AG04450 (cell line): ENCODE data around the gene RTN4RL2. TPM values are rescaled to one million over a fixed set of nuclear protein-coding genes. Genes with fewer than 3 reads are reported as not detected.
A peak's percentile ranks its signal among the peaks of the same experiment; 100 is the strongest.

Experiments used
- CTCF ChIA-PET: fragments of 300-600, 350-600 bp; formaldehyde crosslinking; extraction: SDS; loops from one replicate; lab custom pipeline; 2022; ENCODE audit warnings: antibody characterized with exemption, inconsistent platforms; lab: Charles Lee
- POLR2A ChIA-PET: fragments of 350-600 bp; formaldehyde crosslinking; extraction: SDS; loops from one replicate; lab custom pipeline; 2021; ENCODE audit warnings: antibody characterized with exemption, inconsistent platforms; lab: Yijun Ruan, JAX
- DNase-seq: peaks from one replicate; pipeline ENCODE4 v3.0.0-alpha.2; 2011; ENCODE audit warnings: low read depth, low spot score
- H3K27ac ChIP-seq: one replicate; pipeline ENCODE4 v1.5.1; 2012; ENCODE audit warnings: low read depth, low read length, control low read depth
- H3K27me3 ChIP-seq: one replicate; pipeline ENCODE4 v1.6.0; 2012; ENCODE audit warnings: low read length; ENCODE audit not compliant: control insufficient read depth, insufficient read depth
- H3K4me3 ChIP-seq: 2 replicates; pipeline ENCODE4 v1.5.1; 2011; ENCODE audit warnings: mild to moderate bottlenecking, low read depth, low read length, control low read depth
- H3K9me3 ChIP-seq: 2 replicates; pipeline ENCODE4 v1.5.1; 2012; ENCODE audit warnings: low read length; ENCODE audit not compliant: control insufficient read depth, insufficient read depth
- CTCF ChIP-seq: IDR thresholded peaks from 2 replicates; pipeline ENCODE4 v1.5.1; 2011; ENCODE audit warnings: low read depth, low read length, control low read depth, inconsistent platforms
- polyA plus RNA-seq: library from polyadenylated mRNA; depleted of rRNA; stranded (reverse); fragments of >200 nt; gene quantifications from 2 replicates; pipeline ENCODE4 v1.2.3, GENCODE V29; 2011

Gene RTN4RL2
- polyA plus RNA-seq, 1 experiment, result 0.11 TPM

- peaks cover 17% of the 10 kb centered on the region for H3K27me3 ChIP-seq
- no peaks in the 10 kb centered on the region; the same call in 1 of the 2 replicates for H3K9me3 ChIP-seq
- H3K27ac ChIP-seq, result no peak overlapping the region
- no peak for TF ChIP-seq CTCF
- CTCF ChIA-PET, result interaction anchor here (1.0 to 4.6 kb wide), 5 partner anchors 8 to 52 kb away, joined by 3 to 57 read pairs (median 15); partner anchors contain the start of gene RTN4RL2
- no peak overlapping the region for H3K4me3 ChIP-seq
- DNase-seq, result no peak
- POLR2A ChIA-PET, result interaction anchor here (0.6 to 1.1 kb wide), 2 partner anchors 8 to 49 kb away, joined by 4 to 6 read pairs; no protein-coding TSS in a partner anchor
These were observed 14.9 kb downstream of the RTN4RL2 start for GRCh38 chr11:57475191-57475590.

GRCh38 chr11:57475671-57476046 is 15.3 kb downstream of the RTN4RL2 start:
- CTCF ChIA-PET, result interaction anchor here (1.0 to 9.9 kb wide), 5 partner anchors 8 to 18 kb away, joined by 3 to 115 read pairs (median 26); partner anchors contain the start of gene RTN4RL2
- H3K9me3 ChIP-seq, result no peaks in the 10 kb centered on the region; the same call in 1 of the 2 replicates
- H3K4me3 ChIP-seq, result no peak overlapping the region
- POLR2A ChIA-PET, result no interaction called here
- DNase-seq, result no peak
- no peak for TF ChIP-seq CTCF
- no peak overlapping the region for H3K27ac ChIP-seq
- peaks cover 21% of the 10 kb centered on the region for H3K27me3 ChIP-seq

DNA sequence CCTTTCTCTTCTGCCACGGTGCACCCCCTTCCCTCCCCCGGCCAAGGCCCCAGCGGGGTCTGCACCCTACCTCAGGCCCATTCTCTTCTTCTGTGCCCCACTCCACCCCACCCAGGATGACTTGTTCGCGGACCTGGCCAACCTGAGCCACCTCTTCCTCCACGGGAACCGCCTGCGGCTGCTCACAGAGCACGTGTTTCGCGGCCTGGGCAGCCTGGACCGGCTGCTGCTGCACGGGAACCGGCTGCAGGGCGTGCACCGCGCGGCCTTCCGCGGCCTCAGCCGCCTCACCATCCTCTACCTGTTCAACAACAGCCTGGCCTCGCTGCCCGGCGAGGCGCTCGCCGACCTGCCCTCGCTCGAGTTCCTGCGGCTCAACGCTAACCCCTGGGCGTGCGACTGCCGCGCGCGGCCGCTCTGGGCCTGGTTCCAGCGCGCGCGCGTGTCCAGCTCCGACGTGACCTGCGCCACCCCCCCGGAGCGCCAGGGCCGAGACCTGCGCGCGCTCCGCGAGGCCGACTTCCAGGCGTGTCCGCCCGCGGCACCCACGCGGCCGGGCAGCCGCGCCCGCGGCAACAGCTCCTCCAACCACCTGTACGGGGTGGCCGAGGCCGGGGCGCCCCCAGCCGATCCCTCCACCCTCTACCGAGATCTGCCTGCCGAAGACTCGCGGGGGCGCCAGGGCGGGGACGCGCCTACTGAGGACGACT is 15.9 kb downstream of the RTN4RL2 start:
- Histone ChIP-seq H3K27ac (no peak overlapping the region), H3K9me3 (no peaks in the 10 kb centered on the region; the same call in 1 of the 2 replicates), H3K27me3 (peaks cover 25% of the 10 kb centered on the region), H3K4me3 (peak overlapping the region; percentile 37)
- ChIA-PET CTCF (interaction anchor here (0.7 to 9.9 kb wide), 5 partner anchors 13 to 168 kb away, joined by 3 to 115 read pairs (median 4); partner anchors contain the start of gene RTN4RL2), POLR2A (interaction anchor here (0.6 kb wide), 1 partner anchor 10 kb away, joined by 3 read pairs; no protein-coding TSS in a partner anchor)
- TF ChIP-seq CTCF, result no peak
- DNase-seq, result no peak

- CTCF ChIA-PET, result interaction anchor here (0.7 to 9.9 kb wide), 9 partner anchors 12 to 167 kb away, joined by 3 to 115 read pairs (median 4); partner anchors contain the start of gene RTN4RL2
These were observed 16.6 kb downstream of the RTN4RL2 start for GRCh38 chr11:57476757-57477506.

More at GRCh38 chr11:57476757-57477506, 16.6 kb downstream of the RTN4RL2 start:
- peak overlapping the region; percentile 29; the same call in 1 of the 2 replicates for H3K4me3 ChIP-seq
- H3K27me3 ChIP-seq, result peaks cover 29% of the 10 kb centered on the region
- POLR2A ChIA-PET, result interaction anchor here (0.6 kb wide), 1 partner anchor 11 kb away, joined by 3 read pairs; no protein-coding TSS in a partner anchor
- no peak for DNase-seq
- H3K27ac ChIP-seq, result no peak overlapping the region
- peak; percentile 43 for TF ChIP-seq CTCF
- no peaks in the 10 kb centered on the region; the same call in 1 of the 2 replicates for H3K9me3 ChIP-seq
